ENCODE measurements around the gene ENPP7. TPM values are rescaled to one million over a fixed set of nuclear protein-coding genes. Genes with fewer than 3 reads are reported as not detected.
A peak's percentile ranks its signal among the peaks of the same experiment; 100 is the strongest.

Gene ENPP7
- total RNA-seq, 1 donor from 2014 or later = 0.18 TPM

GRCh38 chr17:79720705-79721292 lies 9.9 kb upstream of the ENPP7 start:
- DNase-seq (no peak), ATAC-seq (no peak)
- peaks cover 7% of the 10 kb centered on the region for H3K27me3 ChIP-seq (ENCODE audit: low read depth)
- H3K4me1 ChIP-seq = no peaks in the 10 kb centered on the region
- H3K36me3 ChIP-seq = no peaks in the 10 kb centered on the region
- H3K4me3 ChIP-seq = no peak overlapping the region
- H3K27ac ChIP-seq = no peak overlapping the region
- H3K9me3 ChIP-seq = no peaks in the 10 kb centered on the region
- intact Hi-C loops (cut with DNase I) = no loop called here
- TF ChIP-seq CTCF (IDR thresholded peaks at IDR 0.05) = no peak

GRCh38 chr17:79721993-79722671 lies 8.6 kb upstream of the ENPP7 start:
- peak in 1 of 2 donors; percentile 31 for ATAC-seq
- H3K27me3 ChIP-seq (ENCODE audit: low read depth) = no peaks in the 10 kb centered on the region
- no peak overlapping the region for H3K4me3 ChIP-seq
- H3K4me1 ChIP-seq = no peaks in the 10 kb centered on the region
- no peak overlapping the region for H3K27ac ChIP-seq
- no peak for DNase-seq
- intact Hi-C loops (cut with DNase I) = no loop called here
- H3K9me3 ChIP-seq = no peaks in the 10 kb centered on the region
- TF ChIP-seq CTCF (IDR thresholded peaks at IDR 0.05) = no peak
- H3K36me3 ChIP-seq = no peaks in the 10 kb centered on the region

- H3K4me3 ChIP-seq = no peak overlapping the region
- no peaks in the 10 kb centered on the region for H3K4me1 ChIP-seq
- ATAC-seq (no peak), DNase-seq (no peak)
- H3K9me3 ChIP-seq = no peaks in the 10 kb centered on the region
- no peak for TF ChIP-seq CTCF (IDR thresholded peaks at IDR 0.05)
- no peaks in the 10 kb centered on the region for H3K36me3 ChIP-seq
- intact Hi-C loops (cut with DNase I) = no loop called here
- H3K27ac ChIP-seq = no peak overlapping the region
- no peaks in the 10 kb centered on the region for H3K27me3 ChIP-seq (ENCODE audit: low read depth)
These were observed 8.0 kb upstream of the ENPP7 start for GRCh38 chr17:79722787-79723186.

- TF ChIP-seq CTCF (IDR thresholded peaks at IDR 0.05) = no peak
- no peak overlapping the region for H3K27ac ChIP-seq
- ATAC-seq = peak; percentile 76 to 91
- no peaks in the 10 kb centered on the region for H3K27me3 ChIP-seq (ENCODE audit: low read depth)
- H3K9me3 ChIP-seq = no peaks in the 10 kb centered on the region
- peak; percentile 81 for DNase-seq
- H3K36me3 ChIP-seq = no peaks in the 10 kb centered on the region
- peak overlapping the region; percentile 49 for H3K4me3 ChIP-seq
- peaks cover 13% of the 10 kb centered on the region for H3K4me1 ChIP-seq
- intact Hi-C loops (cut with DNase I) = no loop called here
These were observed 2.4 kb upstream of the ENPP7 start for GRCh38 chr17:79728169-79728907.

- intact Hi-C loops (cut with DNase I) = no loop called here
- Histone ChIP-seq H3K4me1 (peaks cover 16% of the 10 kb centered on the region), H3K4me3 (peak overlapping the region; percentile 49), H3K27me3 (ENCODE audit: low read depth) (no peaks in the 10 kb centered on the region), H3K27ac (no peak overlapping the region), H3K36me3 (no peaks in the 10 kb centered on the region), H3K9me3 (no peaks in the 10 kb centered on the region)
- DNase-seq = no peak
- TF ChIP-seq CTCF (IDR thresholded peaks at IDR 0.05) = no peak
- ATAC-seq = no peak
These were observed 1.8 kb upstream of the ENPP7 start for GRCh38 chr17:79728908-79729471.

Measured in lower lobe of right lung (tissue), 2 donors.